Measurements from ENCODE around the gene PMPCA.

PMPCA gene

GRCh38 chr9:136381966-136382513 is 28.4 kb upstream of the PMPCA start:
- Histone ChIP-seq H3K36me3 (ENCODE audit: insufficient read depth, low read length) (peaks cover 9% of the 10 kb centered on the region; the same call in 1 of the 2 replicates), H3K9me3 (ENCODE audit: insufficient read depth, low read depth, low read length) (no peaks in the 10 kb centered on the region), H2AFZ (ENCODE audit: low read length) (no peak overlapping the region), H4K20me1 (ENCODE audit: insufficient read depth, low read length, poor library complexity, severe bottlenecking) (no peaks in the 10 kb centered on the region), H3K27me3 (ENCODE audit: insufficient read depth, low read length, poor library complexity, severe bottlenecking) (no peaks in the 10 kb centered on the region), H3K4me2 (ENCODE audit: low read depth, low read length, poor library complexity, severe bottlenecking) (no peak overlapping the region), H3F3A (ENCODE audit: low read depth) (no peaks in the 10 kb centered on the region), H3K9ac (ENCODE audit: low read depth, low read length, poor library complexity, severe bottlenecking) (no peak overlapping the region), H3K79me2 (ENCODE audit: insufficient read depth, low read length) (no peaks in the 10 kb centered on the region), H3K4me1 (ENCODE audit: insufficient read depth, low read length, poor library complexity, severe bottlenecking) (no peaks in the 10 kb centered on the region), H3K4me3 (ENCODE audit: low read length, poor library complexity, severe bottlenecking) (no peak overlapping the region), H3K9me2 (replicated peaks; ENCODE audit: low read depth, low read length) (no peaks in the 10 kb centered on the region)
- no peak for TF ChIP-seq EZH2phosphoT487 (IDR thresholded peaks at IDR 0.05; ENCODE audit: borderline replicate concordance)
- TF ChIP-seq, protein P1, sequence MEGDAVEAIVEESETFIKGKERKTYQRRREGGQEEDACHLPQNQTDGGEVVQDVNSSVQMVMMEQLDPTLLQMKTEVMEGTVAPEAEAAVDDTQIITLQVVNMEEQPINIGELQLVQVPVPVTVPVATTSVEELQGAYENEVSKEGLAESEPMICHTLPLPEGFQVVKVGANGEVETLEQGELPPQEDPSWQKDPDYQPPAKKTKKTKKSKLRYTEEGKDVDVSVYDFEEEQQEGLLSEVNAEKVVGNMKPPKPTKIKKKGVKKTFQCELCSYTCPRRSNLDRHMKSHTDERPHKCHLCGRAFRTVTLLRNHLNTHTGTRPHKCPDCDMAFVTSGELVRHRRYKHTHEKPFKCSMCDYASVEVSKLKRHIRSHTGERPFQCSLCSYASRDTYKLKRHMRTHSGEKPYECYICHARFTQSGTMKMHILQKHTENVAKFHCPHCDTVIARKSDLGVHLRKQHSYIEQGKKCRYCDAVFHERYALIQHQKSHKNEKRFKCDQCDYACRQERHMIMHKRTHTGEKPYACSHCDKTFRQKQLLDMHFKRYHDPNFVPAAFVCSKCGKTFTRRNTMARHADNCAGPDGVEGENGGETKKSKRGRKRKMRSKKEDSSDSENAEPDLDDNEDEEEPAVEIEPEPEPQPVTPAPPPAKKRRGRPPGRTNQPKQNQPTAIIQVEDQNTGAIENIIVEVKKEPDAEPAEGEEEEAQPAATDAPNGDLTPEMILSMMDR (conservative IDR thresholded peaks at IDR 0.05; ENCODE audit: low read length) = no peak

DNA sequence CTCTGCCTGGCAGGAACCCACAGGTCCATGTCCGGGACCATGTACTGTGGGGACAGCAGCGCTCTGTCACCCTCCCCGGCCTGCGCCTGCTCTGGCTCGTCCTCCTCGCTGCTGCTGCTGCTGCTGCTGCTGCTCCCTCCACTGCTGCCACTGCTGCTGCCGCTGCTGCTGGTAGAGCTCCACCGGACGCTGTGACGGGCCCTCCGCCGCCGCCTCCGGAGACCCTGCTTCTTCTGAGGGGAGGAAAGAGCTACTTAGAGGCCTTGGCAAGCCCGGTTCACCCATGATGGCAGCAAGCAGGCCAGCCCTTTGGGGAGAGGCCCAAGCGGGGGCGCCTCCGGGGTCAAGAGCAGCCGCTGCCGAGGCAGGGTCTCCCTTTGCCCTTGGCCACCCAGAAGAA is 27.0 kb upstream of the PMPCA start:
- no peaks in the 10 kb centered on the region for H3F3A ChIP-seq (ENCODE audit: low read depth)
- no peaks in the 10 kb centered on the region for H3K79me2 ChIP-seq (ENCODE audit: insufficient read depth, low read length)
- H3K9me3 ChIP-seq (ENCODE audit: insufficient read depth, low read depth, low read length) = no peaks in the 10 kb centered on the region
- peaks cover 9% of the 10 kb centered on the region; the same call in 1 of the 2 replicates for H3K36me3 ChIP-seq (ENCODE audit: insufficient read depth, low read length)
- no peak overlapping the region for H3K4me2 ChIP-seq (ENCODE audit: low read depth, low read length, poor library complexity, severe bottlenecking)
- H3K9ac ChIP-seq (ENCODE audit: low read depth, low read length, poor library complexity, severe bottlenecking) = no peak overlapping the region
- no peaks in the 10 kb centered on the region for H3K27me3 ChIP-seq (ENCODE audit: insufficient read depth, low read length, poor library complexity, severe bottlenecking)
- H3K4me3 ChIP-seq (ENCODE audit: low read length, poor library complexity, severe bottlenecking) = no peak overlapping the region
- no peaks in the 10 kb centered on the region for H3K4me1 ChIP-seq (ENCODE audit: insufficient read depth, low read length, poor library complexity, severe bottlenecking)
- no peak overlapping the region for H2AFZ ChIP-seq (ENCODE audit: low read length)
- no peaks in the 10 kb centered on the region for H4K20me1 ChIP-seq (ENCODE audit: insufficient read depth, low read length, poor library complexity, severe bottlenecking)
- no peaks in the 10 kb centered on the region for H3K9me2 ChIP-seq (replicated peaks; ENCODE audit: low read depth, low read length)
- TF ChIP-seq, protein P1 (conservative IDR thresholded peaks at IDR 0.05; ENCODE audit: low read length) = no peak
- no peak for TF ChIP-seq EZH2phosphoT487 (IDR thresholded peaks at IDR 0.05; ENCODE audit: borderline replicate concordance)

GRCh38 chr9:136385015-136385414 is 25.4 kb upstream of the PMPCA start:
- Histone ChIP-seq H3K4me1 (ENCODE audit: insufficient read depth, low read length, poor library complexity, severe bottlenecking) (no peaks in the 10 kb centered on the region), H3K9me2 (replicated peaks; ENCODE audit: low read depth, low read length) (no peaks in the 10 kb centered on the region), H3K4me3 (ENCODE audit: low read length, poor library complexity, severe bottlenecking) (no peak overlapping the region), H4K20me1 (ENCODE audit: insufficient read depth, low read length, poor library complexity, severe bottlenecking) (no peaks in the 10 kb centered on the region), H3K9me3 (ENCODE audit: insufficient read depth, low read depth, low read length) (no peaks in the 10 kb centered on the region), H3K79me2 (ENCODE audit: insufficient read depth, low read length) (no peaks in the 10 kb centered on the region), H3K9ac (ENCODE audit: low read depth, low read length, poor library complexity, severe bottlenecking) (no peak overlapping the region), H3F3A (ENCODE audit: low read depth) (no peaks in the 10 kb centered on the region), H3K4me2 (ENCODE audit: low read depth, low read length, poor library complexity, severe bottlenecking) (no peak overlapping the region), H3K36me3 (ENCODE audit: insufficient read depth, low read length) (peaks cover 9% of the 10 kb centered on the region; the same call in 1 of the 2 replicates), H3K27me3 (ENCODE audit: insufficient read depth, low read length, poor library complexity, severe bottlenecking) (no peaks in the 10 kb centered on the region), H2AFZ (ENCODE audit: low read length) (no peak overlapping the region)
- TF ChIP-seq EZH2phosphoT487 (IDR thresholded peaks at IDR 0.05; ENCODE audit: borderline replicate concordance) = no peak
- TF ChIP-seq, protein P1 (conservative IDR thresholded peaks at IDR 0.05; ENCODE audit: low read length) = no peak

Data from Loucy (cell line).